ENCODE measurements around the gene CAPN10.

CAPN10 gene

DNA sequence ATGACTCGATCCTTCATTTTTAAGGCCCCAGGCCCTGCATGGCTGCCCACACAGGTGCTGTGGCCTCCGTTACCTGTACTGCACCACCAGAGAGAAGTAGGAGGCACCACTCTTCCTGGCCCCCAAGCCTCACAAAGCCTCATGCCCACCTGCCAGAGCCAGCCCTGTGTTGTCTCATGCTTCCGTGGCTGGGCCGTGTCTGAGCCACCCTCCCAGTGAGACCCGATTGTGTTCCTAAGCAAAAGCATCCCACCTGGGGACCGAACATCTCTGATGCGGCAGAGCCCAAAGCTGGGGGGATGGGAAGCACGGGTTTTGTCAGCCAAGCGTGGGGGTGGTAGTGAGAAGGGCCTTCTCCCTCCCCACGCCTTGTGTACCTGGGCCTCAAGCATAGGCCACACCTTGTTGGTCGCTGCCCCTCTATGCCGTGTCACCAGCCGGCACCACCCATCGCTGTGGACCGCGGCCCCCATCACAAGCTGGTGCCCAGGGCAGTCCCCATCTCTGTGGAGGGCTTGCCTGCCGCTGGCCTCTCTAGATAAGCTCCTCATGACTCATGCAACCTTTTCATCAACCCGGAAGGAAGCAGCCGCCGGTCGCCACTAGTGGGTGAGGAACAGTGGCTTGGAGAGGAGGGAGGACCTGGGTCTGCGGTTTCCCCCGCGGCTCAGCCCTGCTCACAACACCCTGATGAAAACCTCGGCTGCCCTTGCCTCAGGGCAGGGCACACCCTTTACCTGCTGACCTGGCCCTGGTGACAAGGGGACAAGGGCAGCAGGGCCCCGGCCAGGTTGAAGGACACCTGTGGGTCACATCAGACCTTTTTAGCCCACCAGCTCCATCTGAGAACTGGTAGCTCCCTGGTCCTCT, 21.0 kb upstream of the CAPN10 start:
- Histone ChIP-seq H3K36me3 (peaks cover 0 to 14% (median 11%) of the 10 kb centered on the region in 11 experiments; a peak in 13 of 22 replicates), H3K4me3 (peak overlapping the region; percentile 44 to 95 (median 60)), H3K27me3 (no peaks in the 10 kb centered on the region), H3K27ac (peak overlapping the region; percentile 75 to 100 (median 98)), H3K9me3 (replicated peaks in 1 of 11) (no peaks in the 10 kb centered on the region), H3K9ac (peak overlapping the region; percentile 74 to 100 (median 87)), H4K20me1 (peaks cover 14 to 28% (median 17%) of the 10 kb centered on the region in 11 experiments; a peak in 19 of 22 replicates), H3K4me1 (peaks cover 72 to 81% (median 76%) of the 10 kb centered on the region in 10 experiments), H3K4me2 (peak overlapping the region; percentile 90 to 100 (median 97))
- peak in 4 of 11 experiments; percentile 13 to 59 (median 46); a peak in 4 of 22 replicates for TF ChIP-seq Cebpa-rat (IDR thresholded peaks at IDR 0.05)

DNA sequence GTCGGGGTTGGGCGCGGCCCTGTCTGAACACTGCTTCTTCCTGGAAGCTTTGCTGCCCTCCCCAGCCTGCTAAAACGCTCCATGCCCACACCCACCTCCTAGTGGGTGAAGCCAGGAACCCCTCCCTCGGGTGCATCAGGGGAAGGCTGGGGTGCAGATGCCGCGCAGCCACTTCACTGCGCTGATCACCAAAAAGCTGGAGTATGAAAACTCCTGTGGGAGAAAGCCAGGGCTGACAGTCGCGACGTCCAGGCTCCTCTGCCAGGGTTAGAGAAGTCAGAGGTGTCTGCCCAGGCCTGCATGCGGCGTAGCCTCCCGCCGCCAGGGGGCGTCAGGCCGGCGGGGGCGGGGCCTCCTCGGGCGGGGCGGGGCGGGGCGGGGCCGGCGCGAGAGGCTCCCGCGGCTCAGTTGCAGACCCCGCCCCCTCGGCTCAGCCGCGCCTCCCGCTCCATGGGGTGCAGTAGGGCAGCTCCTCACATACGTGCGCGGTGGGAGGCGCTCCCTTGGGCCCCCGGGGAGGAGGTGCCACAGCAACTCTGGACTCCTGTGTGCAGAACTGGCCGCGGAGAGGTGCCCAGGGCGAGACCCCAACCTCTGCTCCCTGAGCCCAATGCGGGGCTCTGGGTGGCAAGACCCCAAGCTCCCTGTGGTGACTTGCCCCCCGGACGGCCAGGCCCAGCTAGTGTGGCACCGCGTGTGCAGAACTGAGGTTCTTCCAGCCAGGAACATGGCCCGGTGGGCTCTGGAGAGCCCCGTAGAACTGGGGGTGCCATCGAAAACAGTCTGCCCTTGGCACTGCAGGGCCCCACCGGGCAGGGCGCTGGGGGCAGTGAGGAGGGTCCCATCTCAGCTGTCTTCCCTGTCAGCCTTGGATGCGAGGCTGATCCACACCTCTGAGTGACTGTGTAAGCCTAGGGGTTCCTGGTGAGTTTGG, 20.1 kb upstream of the CAPN10 start:
- Histone ChIP-seq H3K4me3 (peak overlapping the region; percentile 78 to 98 (median 91)), H3K4me1 (peaks cover 81 to 89% (median 85%) of the 10 kb centered on the region in 10 experiments), H3K27ac (peak overlapping the region; percentile 75 to 100 (median 98))

DNA sequence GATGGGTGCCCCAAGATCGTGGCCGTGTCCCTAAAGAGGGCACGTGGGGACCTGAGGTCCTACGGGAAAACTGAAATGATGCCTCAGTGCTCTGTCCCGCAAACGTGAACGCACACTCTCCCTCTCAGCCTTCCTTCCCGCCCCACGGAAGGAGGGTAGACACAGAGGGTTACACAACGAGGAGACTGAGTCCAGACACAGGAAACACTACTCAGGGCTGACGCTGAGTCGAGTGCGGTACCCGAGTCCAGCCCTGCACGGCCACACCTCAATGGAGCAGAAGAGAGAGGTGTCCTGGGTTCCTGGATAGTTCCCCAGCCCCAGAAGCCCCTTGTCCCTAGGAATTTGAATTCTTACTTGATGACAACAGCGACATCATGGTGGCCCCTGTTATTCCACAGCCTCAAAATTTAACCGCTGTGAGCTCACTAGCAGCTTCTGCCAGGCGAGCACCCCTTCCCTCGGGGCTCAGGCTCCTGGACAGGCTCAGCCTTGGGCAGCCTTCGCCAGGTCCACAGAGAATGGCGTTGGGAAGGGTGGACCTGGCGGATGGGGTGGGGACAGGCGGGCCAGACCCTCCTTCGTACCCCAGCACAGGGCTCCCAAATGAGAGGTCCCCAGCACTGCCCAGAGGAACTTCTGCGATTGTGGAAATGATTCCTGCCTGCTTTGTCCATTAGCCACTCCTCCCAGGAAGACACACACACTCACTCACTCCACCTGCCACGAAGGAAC, 19.2 kb upstream of the CAPN10 start:
- no peaks in the 10 kb centered on the region for H3K27me3 ChIP-seq
- H3K9ac ChIP-seq, result peak overlapping the region; percentile 85 to 100 (median 95)
- no peaks in the 10 kb centered on the region for H3K9me3 ChIP-seq (replicated peaks in 1 of 11)
- peak overlapping the region; percentile 84 to 100 (median 94); a peak in 21 of 22 replicates for H3K27ac ChIP-seq
- H3K36me3 ChIP-seq, result peaks cover 4 to 23% (median 21%) of the 10 kb centered on the region in 11 experiments; a peak in 21 of 22 replicates
- H3K4me2 ChIP-seq, result peak overlapping the region; percentile 93 to 100 (median 99)
- H4K20me1 ChIP-seq, result peaks cover 31 to 46% (median 34%) of the 10 kb centered on the region in 11 experiments
- no peak for TF ChIP-seq Cebpa-rat (IDR thresholded peaks at IDR 0.05)
- peaks cover 80 to 89% (median 83%) of the 10 kb centered on the region in 10 experiments for H3K4me1 ChIP-seq
- H3K4me3 ChIP-seq, result peak overlapping the region; percentile 78 to 98 (median 91)

More for the DNA sequence above, 20.1 kb upstream of the CAPN10 start:
- Histone ChIP-seq H3K27me3 (no peaks in the 10 kb centered on the region), H3K4me2 (peak overlapping the region; percentile 93 to 100 (median 99)), H3K9me3 (replicated peaks in 1 of 11) (no peaks in the 10 kb centered on the region), H3K36me3 (peaks cover 0 to 15% (median 13%) of the 10 kb centered on the region in 11 experiments; a peak in 14 of 22 replicates), H3K9ac (peak overlapping the region; percentile 86 to 100 (median 95)), H4K20me1 (peaks cover 23 to 37% (median 26%) of the 10 kb centered on the region in 11 experiments; a peak in 21 of 22 replicates)
- TF ChIP-seq Cebpa-rat (IDR thresholded peaks at IDR 0.05), result no peak

DNA sequence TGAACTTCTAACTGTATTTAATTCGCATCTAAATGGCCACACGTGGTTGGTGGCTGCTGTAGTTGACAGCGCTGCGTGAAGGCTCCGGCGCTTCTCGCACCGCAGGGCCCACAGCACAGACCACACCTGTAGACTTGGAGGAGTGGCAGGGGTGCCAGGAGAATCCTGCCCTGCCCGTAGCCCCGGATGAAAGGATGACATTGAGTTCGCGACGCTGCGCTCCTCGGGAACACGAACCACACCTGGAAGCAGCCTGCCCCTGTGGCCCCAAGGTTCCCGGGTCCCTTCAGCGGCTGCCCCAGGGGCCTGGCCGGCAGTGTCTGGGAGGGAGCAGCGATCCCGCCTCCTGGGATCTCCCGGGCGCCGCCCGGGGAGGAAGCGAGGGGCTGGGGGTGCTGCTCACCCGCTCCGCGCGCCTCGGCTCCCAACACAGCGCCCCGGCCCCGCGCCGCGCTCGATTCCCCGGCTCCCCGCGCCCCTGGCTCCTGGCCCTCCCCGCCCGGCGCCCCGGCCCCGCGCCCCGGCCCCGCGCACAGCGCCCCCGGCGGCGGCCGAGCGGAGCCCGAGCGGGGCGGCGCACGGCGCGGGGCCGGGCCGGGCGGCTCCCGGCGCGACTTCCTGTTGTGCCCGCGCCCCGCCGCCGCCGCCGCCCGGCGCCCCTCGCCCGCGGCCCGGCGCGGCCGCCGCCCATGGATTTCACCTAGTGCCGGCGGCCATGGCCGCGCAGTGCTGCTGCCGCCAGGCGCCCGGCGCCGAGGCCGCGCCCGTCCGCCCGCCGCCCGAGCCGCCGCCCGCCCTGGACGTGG, 18.5 kb upstream of the CAPN10 start, which contains the start of gene RNPEPL1:
Gene RNPEPL1, plus strand, starts transcription at position 613 of the 806 bp plus-strand sequence. Its CDS starts 103 bp downstream, at position 716.
- Histone ChIP-seq H3K4me2 (peak within 1 kb of the TSS; percentile 93 to 100 (median 99)), H3K9me3 (replicated peaks in 1 of 11) (no peaks in the 10 kb centered on the region)

DNA sequence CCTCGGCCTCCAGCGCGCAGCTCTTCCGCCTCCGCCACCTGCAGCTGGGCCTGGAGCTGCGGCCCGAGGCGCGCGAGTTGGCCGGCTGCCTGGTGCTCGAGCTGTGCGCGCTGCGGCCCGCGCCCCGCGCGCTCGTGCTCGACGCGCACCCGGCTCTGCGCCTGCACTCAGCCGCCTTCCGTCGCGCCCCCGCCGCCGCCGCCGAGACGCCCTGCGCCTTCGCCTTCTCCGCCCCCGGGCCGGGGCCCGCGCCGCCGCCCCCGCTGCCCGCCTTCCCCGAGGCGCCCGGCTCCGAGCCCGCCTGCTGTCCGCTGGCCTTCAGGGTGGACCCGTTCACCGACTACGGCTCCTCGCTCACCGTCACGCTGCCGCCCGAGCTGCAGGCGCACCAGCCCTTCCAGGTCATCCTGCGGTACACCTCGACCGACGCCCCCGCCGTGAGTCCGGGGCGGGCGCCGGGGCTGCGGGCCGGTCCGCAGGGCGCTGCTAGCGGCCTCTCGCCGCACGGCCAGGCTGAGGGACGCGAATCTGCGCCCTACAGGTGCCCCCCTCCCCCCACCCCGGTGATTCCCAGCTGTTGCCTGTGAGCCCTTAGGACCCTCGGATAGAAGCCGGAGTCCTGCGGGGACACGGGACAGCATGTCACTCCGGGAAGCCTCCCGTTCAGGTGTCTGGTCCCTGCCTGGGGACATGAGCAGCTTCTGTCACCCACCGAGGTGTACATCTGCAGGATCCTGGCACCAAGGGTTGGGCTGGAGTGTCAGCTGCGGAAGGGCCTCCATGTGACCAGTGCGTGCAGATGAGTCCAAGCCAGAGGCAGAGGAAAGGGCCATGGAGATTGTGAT, 17.6 kb upstream of the CAPN10 start:
- H3K4me3 ChIP-seq, result peak overlapping the region; percentile 78 to 98 (median 91)
- H3K4me2 ChIP-seq, result peak overlapping the region; percentile 92 to 100 (median 97)
- H3K9me3 ChIP-seq (replicated peaks in 1 of 11), result no peaks in the 10 kb centered on the region
- H3K27ac ChIP-seq, result peak overlapping the region; percentile 84 to 100 (median 94)
- H4K20me1 ChIP-seq, result peaks cover 47 to 62% (median 50%) of the 10 kb centered on the region in 11 experiments
- H3K27me3 ChIP-seq, result no peaks in the 10 kb centered on the region
- no peak for TF ChIP-seq Cebpa-rat (IDR thresholded peaks at IDR 0.05)
- H3K4me1 ChIP-seq, result peaks cover 64 to 73% (median 67%) of the 10 kb centered on the region in 10 experiments
- H3K9ac ChIP-seq, result peak overlapping the region; percentile 85 to 100 (median 95)
- H3K36me3 ChIP-seq, result peaks cover 8 to 31% (median 25%) of the 10 kb centered on the region in 11 experiments; a peak in 21 of 22 replicates

More for the DNA sequence above, 18.5 kb upstream of the CAPN10 start, which contains the start of gene RNPEPL1:
- H3K27ac ChIP-seq, result peak within 1 kb of the TSS; percentile 84 to 100 (median 94)
- peak within 1 kb of the TSS; percentile 78 to 98 (median 91) for H3K4me3 ChIP-seq
- peaks cover 39 to 53% (median 42%) of the 10 kb centered on the region in 11 experiments for H4K20me1 ChIP-seq
- H3K36me3 ChIP-seq, result peaks cover 3 to 27% (median 22%) of the 10 kb centered on the region in 11 experiments; a peak in 21 of 22 replicates
- no peaks in the 10 kb centered on the region for H3K27me3 ChIP-seq
- peak within 1 kb of the TSS; percentile 85 to 100 (median 95) for H3K9ac ChIP-seq
- TF ChIP-seq Cebpa-rat (IDR thresholded peaks at IDR 0.05), result no peak
- H3K4me1 ChIP-seq, result peaks cover 73 to 81% (median 76%) of the 10 kb centered on the region in 10 experiments

DNA sequence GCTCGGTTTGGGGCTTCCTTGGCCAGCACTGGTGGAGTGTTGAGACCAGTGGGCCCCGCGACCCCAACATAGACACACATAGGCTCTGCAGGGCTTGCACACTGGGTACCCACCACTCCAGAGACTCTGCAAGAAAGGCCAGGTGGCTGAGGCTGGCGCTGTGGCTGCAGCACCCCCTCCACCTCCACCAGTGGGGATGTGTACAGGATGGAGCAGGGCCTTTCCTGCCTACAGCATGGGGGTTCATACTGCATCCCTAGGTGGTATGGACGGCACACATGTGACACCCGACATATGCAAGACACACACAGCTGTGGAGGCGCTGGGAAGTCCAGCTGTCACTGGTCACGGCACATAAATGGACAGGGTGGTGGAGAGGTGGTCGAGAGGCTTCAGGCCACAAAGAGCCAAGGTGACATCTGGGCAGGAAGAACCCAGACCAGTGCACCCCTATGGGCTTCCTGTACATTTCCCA, 17.0 kb upstream of the CAPN10 start:
- peak overlapping the region; percentile 78 to 98 (median 91) for H3K4me3 ChIP-seq
- peak overlapping the region; percentile 84 to 100 (median 94); a peak in 18 of 22 replicates for H3K27ac ChIP-seq
- H3K4me2 ChIP-seq, result peak overlapping the region; percentile 92 to 100 (median 97)
- no peak for TF ChIP-seq Cebpa-rat (IDR thresholded peaks at IDR 0.05)
- peak overlapping the region; percentile 85 to 100 (median 95) for H3K9ac ChIP-seq
- H4K20me1 ChIP-seq, result peaks cover 47 to 68% (median 55%) of the 10 kb centered on the region in 11 experiments
- H3K36me3 ChIP-seq, result peaks cover 14 to 37% (median 31%) of the 10 kb centered on the region in 11 experiments
- peaks cover 58 to 66% (median 61%) of the 10 kb centered on the region in 10 experiments for H3K4me1 ChIP-seq
- no peaks in the 10 kb centered on the region for H3K27me3 ChIP-seq
- H3K9me3 ChIP-seq (replicated peaks in 1 of 11), result no peaks in the 10 kb centered on the region
